HG02885 (cell line): ENCODE measurements around the gene TEX2.

ENCODE experiments used
- ATAC-seq: cut with Tn5 transposase; IDR thresholded peaks from one replicate; pipeline ENCODE4 v1.9.1; 2021; ENCODE audit warnings: mild to moderate bottlenecking; ENCODE audit not compliant: unreplicated experiment, poor library complexity

The TEX2 gene

DNA sequence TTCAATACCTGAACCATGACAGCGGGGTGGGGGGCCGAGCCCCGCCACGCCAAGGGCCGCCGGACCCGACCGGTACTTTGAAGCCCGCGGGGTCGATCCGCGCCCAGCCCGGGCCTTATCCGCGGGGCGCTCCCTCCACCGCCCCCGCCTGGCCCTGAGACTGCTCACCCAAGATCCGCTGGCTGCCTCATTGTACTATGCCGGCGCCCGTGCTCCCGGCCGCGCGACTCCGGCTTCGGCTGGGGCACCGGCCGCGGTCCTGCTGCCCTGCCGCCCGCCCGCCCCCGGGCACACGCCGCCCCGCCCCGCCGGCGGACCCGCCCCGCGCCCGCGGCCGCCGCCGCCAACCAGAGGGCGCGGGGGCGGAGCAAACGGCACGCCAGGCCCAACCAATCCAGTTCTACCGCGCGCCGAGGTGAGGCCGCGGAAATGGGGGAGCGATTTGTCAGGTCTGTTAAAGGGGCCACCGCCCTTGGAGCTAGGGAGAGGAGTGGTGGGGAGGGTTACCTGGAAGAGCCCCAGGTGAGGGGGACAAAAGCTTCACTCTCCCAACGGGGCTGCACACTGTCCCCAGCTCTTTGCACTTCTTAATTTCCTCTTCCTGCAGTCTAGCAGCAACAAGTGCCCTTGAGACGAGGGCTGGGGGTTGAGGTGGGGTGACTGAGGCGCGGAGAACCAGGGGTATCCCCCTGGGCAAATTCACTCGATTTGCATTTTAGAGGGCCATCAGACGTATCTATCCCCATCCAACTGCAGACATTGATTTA is at the start of gene TEX2:
Gene TEX2, minus strand, starts transcription at position 261 of the 767 bp plus-strand sequence. CDS start 49,043 bp downstream, outside the sequence.
- peak; percentile 86 for ATAC-seq

- no peak for ATAC-seq
Observed at GRCh38 chr17:64309710-64310109, 46.6 kb upstream of the TEX2 start.

DNA sequence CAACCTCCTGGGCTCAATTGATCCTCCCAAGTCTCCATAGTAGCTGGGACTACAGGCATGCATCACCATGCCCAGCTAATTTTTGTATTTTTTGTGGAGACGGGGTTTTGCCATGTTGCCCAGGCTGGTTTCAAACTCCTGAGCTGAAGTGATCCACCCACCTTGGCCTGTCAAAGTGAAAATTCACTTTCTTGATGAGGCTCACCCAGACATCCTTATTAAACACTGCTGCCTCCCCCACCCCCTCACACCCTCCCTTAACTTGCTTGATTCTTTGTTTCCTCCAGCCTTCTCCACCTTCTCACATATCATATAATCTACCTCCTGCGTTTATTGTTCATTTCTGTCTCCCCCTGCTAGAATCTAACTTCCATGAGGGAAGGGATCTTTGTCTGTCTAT is 46.0 kb upstream of the TEX2 start:
- ATAC-seq = no peak

- ATAC-seq = no peak
Observed at GRCh38 chr17:64306850-64307463, 43.9 kb upstream of the TEX2 start.

DNA sequence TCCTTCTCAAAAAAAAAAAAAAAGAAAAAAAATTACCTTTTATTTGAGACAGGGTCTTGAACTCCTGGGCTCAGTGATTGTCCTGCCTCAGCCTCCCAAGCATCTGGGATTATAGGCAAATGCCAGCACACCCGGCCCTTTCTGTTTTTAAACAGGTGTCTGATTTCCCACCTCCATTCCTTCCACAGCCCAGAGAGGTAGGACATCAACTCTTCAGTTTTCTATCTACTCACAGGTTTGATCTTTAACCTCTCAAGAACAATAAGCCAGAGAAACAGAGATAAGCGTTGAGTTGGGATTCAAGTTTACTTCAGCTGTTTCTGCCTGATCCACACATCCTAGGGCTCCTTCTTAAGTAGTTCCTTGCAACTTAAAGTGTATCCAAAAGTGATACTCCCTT is 41.5 kb upstream of the TEX2 start:
- ATAC-seq = no peak

DNA sequence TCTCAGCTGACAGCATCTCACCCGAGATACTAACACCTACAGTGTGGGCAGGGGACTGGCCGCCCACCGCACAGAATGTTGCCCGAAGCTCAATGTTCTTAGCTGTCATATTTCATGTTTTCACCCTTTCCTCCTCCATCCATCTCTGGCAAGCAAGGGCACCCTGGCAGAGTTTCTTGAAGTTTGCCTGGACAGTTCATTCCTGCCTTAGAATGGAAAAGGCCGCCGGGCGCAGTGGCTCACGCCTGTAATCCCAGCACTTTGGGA is 37.6 kb upstream of the TEX2 start:
- ATAC-seq = no peak

- no peak for ATAC-seq
Observed at GRCh38 chr17:64297467-64298088, 34.5 kb upstream of the TEX2 start.

- ATAC-seq = no peak
Observed at GRCh38 chr17:64296246-64296645, 33.2 kb upstream of the TEX2 start.

GRCh38 chr17:64295146-64295545 is 32.1 kb upstream of the TEX2 start:
- no peak for ATAC-seq

GRCh38 chr17:64291268-64291851 is 28.3 kb upstream of the TEX2 start:
- ATAC-seq = no peak

DNA sequence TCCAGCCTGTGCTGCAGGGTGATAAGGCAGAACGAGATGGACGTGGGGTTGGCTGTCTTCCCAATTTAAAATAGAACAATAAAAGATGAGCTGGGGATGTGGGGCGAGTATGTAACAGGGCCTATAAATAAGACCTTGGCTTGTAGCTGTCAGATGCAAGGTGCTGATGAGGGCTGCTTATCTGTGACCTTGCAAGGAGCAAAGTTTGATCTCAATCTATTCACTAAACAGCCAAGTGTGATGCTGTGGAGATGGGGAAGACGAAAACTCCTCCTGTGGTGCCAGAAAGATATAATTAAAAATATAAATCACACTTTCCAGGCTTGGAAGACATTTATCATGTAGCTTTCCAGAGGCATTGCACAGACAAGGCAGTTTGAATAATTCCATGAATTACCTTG is 26.7 kb upstream of the TEX2 start:
- ATAC-seq = no peak

DNA sequence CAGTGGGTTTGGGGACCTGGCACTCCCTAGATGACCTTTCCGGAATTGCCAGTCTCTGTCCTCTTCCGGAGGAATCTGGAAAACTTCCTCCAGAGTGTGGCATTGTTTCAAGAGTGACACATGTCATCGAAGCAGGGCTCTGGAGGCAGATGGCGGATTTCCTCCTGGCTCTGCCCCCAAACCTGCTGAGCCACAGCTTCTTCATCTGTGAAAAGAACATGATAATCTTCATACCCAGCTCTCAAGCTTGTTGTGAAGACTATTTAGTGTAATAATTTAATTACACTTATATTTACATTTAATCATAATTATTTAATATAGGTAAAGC is 19.7 kb upstream of the TEX2 start:
- no peak for ATAC-seq

- ATAC-seq = no peak
Observed at GRCh38 chr17:64281962-64282752, 19.1 kb upstream of the TEX2 start.

DNA sequence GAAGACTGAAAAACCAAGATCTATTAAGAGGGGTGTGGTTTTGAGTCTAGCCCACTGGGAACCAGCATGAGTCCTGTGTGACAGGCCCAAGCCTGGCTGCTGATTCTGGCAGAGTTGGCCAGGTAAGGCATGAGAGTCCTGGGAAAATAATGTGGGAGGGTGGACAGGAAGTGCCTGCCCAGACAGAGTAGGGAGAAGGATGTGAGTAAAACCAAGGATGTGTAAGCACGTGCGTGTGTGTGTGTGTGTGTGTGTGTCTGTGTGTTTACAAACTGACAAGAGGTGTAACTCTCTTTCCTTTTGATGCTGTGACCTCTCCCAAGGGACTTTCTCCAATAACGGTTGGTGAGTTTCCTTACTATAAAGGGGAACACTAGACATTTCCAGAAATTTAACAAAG is 15.6 kb upstream of the TEX2 start:
- no peak for ATAC-seq

- ATAC-seq = no peak
Observed at GRCh38 chr17:64277831-64278562, 14.9 kb upstream of the TEX2 start.

DNA sequence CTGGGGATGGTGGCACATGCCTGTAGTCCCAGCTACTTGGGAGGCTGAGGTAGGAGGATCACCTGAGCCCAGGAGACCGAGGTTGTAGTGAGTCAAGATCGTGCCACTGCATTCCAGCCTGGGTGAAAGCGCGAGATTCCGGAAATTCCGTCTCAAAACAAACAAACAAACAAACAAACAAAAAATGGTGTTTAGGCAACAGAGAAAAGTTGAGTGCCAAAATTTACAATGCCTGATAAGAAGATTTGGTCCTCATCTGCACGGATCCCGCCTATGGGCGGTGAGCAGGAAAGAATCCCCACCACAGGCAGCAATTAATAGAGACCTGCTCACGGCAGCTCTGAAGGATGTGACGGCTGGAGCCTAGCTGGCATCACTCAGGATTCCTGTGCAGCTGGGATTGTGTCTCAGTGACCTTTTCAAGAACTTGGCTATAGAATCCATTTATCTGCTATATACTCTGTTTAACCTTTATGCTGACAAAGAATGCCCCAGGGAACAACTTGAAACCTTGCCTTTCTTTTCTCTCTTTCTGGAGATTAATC is 14.0 kb upstream of the TEX2 start:
- no peak for ATAC-seq

GRCh38 chr17:64275016-64275415 is 12.0 kb upstream of the TEX2 start:
- no peak for ATAC-seq

DNA sequence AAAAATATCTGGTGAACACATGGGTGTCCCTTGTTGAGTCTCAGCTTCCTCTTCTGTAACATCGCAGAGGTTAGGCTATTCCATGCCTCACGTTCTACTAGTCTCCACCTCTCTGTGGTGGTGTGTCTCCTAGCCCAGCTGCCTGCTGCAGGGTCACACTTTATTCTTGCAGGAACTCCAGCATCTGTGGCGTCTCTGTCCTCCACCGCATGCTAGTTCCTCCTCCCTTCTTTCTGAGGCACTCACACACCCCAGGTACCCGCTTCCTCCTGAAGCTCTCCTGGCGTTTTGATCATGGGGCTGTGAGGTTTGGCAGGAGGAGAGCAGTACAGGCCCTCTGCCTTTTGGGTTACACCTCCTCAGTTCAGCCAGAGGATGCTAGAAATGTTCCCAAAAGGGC is 9.9 kb upstream of the TEX2 start:
- ATAC-seq = no peak

- ATAC-seq = peak; percentile 47
Observed at GRCh38 chr17:64270885-64271284, 7.8 kb upstream of the TEX2 start.
